HepG2 (cell line): ENCODE measurements around the gene SRRM1. TPM values are rescaled to one million over a fixed set of nuclear protein-coding genes. Genes with fewer than 3 reads are reported as not detected.

ENCODE experiments used
- ATAC-seq: fragments of 200-7000 bp; cut with Tn5 transposase; 3 replicates; pipeline ENCODE4 v1.9.1; 2020; ENCODE audit warnings: mild to moderate bottlenecking, moderate library complexity
- BruUV-seq: library from RNA; stranded (reverse); fragments of 400-500 nt; replicated peaks from 2 replicates; lab custom pipeline; 2021; lab: Mats Ljungman, UMichigan
- CTCF ChIA-PET: fragments of 300-600 bp; formaldehyde crosslinking; extraction: SDS; loops from one replicate; lab custom pipeline; 2021; ENCODE audit warnings: low total read pairs, inconsistent platforms, low intra/inter-chr PET ratio; lab: Yijun Ruan, JAX
- POLR2A ChIA-PET: fragments of 350-600 bp; sonication (Branson Sonifier 250); formaldehyde crosslinking; loops from one replicate; lab custom pipeline; 2020; ENCODE audit warnings: antibody characterized with exemption, inconsistent platforms; lab: Yijun Ruan, JAX
- DNase-seq: peaks from one replicate; pipeline ENCODE4 v3.0.0-alpha.2; 2015; ENCODE audit warnings: low spot score
- FAIRE-seq: peaks from 3 replicates; lab custom pipeline; 2011; peaks lifted over from hg19 to GRCh38; lab: Jason Lieb, UNC
- H2AFZ ChIP-seq: one replicate; pipeline ENCODE4 v1.6.1; 2011; ENCODE audit warnings: low read length, inconsistent platforms
- H3K27ac ChIP-seq: fragments of 300-600 bp; 3 replicates; pipeline ENCODE4 v1.8.0; 2011; ENCODE audit warnings: mixed run types, mild to moderate bottlenecking, mixed read lengths, low read length, inconsistent platforms; ENCODE audit not compliant: insufficient read depth; ENCODE audit errors: extremely low read length
- H3K27me3 ChIP-seq, 2 experiments: fragments of 200-600 bp in 1 of 2; 2 replicates in 1 of 2; 3 replicates in 1 of 2; pipeline versions ENCODE4 v1.6.0 to v1.8.0; 2011; ENCODE audit warnings: low read length in 2 of 2, mild to moderate bottlenecking in 2 of 2, moderate library complexity in 2 of 2, inconsistent platforms in 1 of 2; ENCODE audit not compliant: insufficient read depth in 2 of 2, control insufficient read depth in 1 of 2
- H3K36me3 ChIP-seq, 2 experiments: fragments of 200-600 bp in 1 of 2; replicated peaks in 1 of 2; 2 replicates in 1 of 2; 3 replicates in 1 of 2; pipeline versions ENCODE4 v1.5.1 to v1.8.0; 2011; ENCODE audit warnings: low read length in 2 of 2, inconsistent platforms in 1 of 2; ENCODE audit not compliant: insufficient read depth in 2 of 2, control insufficient read depth in 1 of 2
- H3K4me1 ChIP-seq: 2 replicates; pipeline ENCODE4 v1.5.1; 2012; ENCODE audit warnings: low read length, inconsistent platforms; ENCODE audit not compliant: insufficient read depth
- H3K4me2 ChIP-seq: 2 replicates; pipeline ENCODE4 v1.6.0; 2011; ENCODE audit warnings: low read depth, low read length, inconsistent platforms
- H3K4me3 ChIP-seq, 3 experiments: fragments of 200-600 bp in 1 of 3; sonication (generic), shearing (Covaris generic) in 1 of 3; replicated peaks in 1 of 3; 2 replicates each; pipeline ENCODE4 v1.5.1; 2011 to 2016; ENCODE audit warnings: low read length in 3 of 3, inconsistent platforms in 2 of 3, low read depth in 2 of 3, mild to moderate bottlenecking in 2 of 3, control low read depth in 1 of 3, mixed read lengths in 1 of 3; ENCODE audit not compliant: insufficient read depth in 1 of 3
- H3K79me2 ChIP-seq: one replicate; pipeline ENCODE4 v1.6.1; 2011; ENCODE audit warnings: low read length, inconsistent platforms; ENCODE audit not compliant: insufficient read depth
- H3K9ac ChIP-seq: 2 replicates; pipeline ENCODE4 v1.6.0; 2011; ENCODE audit warnings: mild to moderate bottlenecking, low read depth, low read length, inconsistent platforms; ENCODE audit not compliant: insufficient read depth
- H3K9me3 ChIP-seq: 2 replicates; pipeline ENCODE4 v1.5.1; 2012; ENCODE audit warnings: mild to moderate bottlenecking, low read length
- H4K20me1 ChIP-seq: 2 replicates; pipeline ENCODE4 v1.6.0; 2011; ENCODE audit warnings: inconsistent platforms, mild to moderate bottlenecking, low read length, moderate library complexity; ENCODE audit not compliant: insufficient read depth
- ARID4A ChIP-seq: sonication (generic); formaldehyde crosslinking; IDR thresholded peaks from 2 replicates; pipeline ENCODE4 v1.5.0; 2020; ENCODE audit warnings: mild to moderate bottlenecking, missing genetic modification reagents, borderline replicate concordance
- DNMT1 ChIP-seq: sonication (generic); formaldehyde crosslinking; IDR thresholded peaks from 2 replicates; pipeline ENCODE4 v1.5.1; 2020; ENCODE audit warnings: mild to moderate bottlenecking, missing genetic modification reagents
- NR2F2 ChIP-seq: IDR thresholded peaks from 2 replicates; pipeline ENCODE4 v1.6.1; 2012; ENCODE audit warnings: low read depth, inconsistent platforms, borderline replicate concordance
- POGK ChIP-seq: sonication (generic); formaldehyde crosslinking; conservative IDR thresholded peaks from 2 replicates; pipeline ENCODE4 v1.8.0; 2022; ENCODE audit warnings: mild to moderate bottlenecking, moderate library complexity, missing genetic modification reagents
- ZNF263 ChIP-seq: sonication (generic); formaldehyde crosslinking; IDR thresholded peaks from 2 replicates; pipeline ENCODE4 v1.4.0; 2020; ENCODE audit warnings: missing genetic modification reagents
- ZNF629 ChIP-seq: sonication (generic); formaldehyde crosslinking; conservative IDR thresholded peaks from 2 replicates; pipeline ENCODE4 v1.5.0; 2020; ENCODE audit warnings: missing genetic modification reagents
- ZNF792 ChIP-seq: IDR thresholded peaks from 2 replicates; pipeline ENCODE4 v1.6.1; 2016
- WGBS: methylation state at CpG from one replicate; pipeline ENCODE4 v1.1.6; 2017; ENCODE audit warnings: low lambda C conversion rate; 5-methylcytosine and 5-hydroxymethylcytosine counted together
- in situ Hi-C: cut with HindIII; loops from 2 replicates; pipeline ENCODE4 v1.10.0; 2017; ENCODE audit warnings: low pct_unique_long_range_greater_than_20kb; ENCODE audit not compliant: extremely low pct_ligation_motif_present
- intact Hi-C: fragments of 100-400 bp; cut with micrococcal nuclease; formaldehyde crosslinking; loops from one replicate; pipeline ENCODE4 v1.10.0; 2022; ENCODE audit not compliant: unreplicated experiment
- polyA plus RNA-seq, 8 experiments: library from polyadenylated mRNA; depleted of rRNA in 3 of 8; stranded (reverse) in 7 of 8; unstranded in 1 of 8; fragments of >200 nt; fragmentation: Illumina TruSeq in 4 of 8; extraction: Trizol in 4 of 8; gene quantifications; 2 replicates each; pipeline versions ENCODE4 v1.2.1 to v1.2.3, GENCODE V29; 2011 to 2016; ENCODE audit warnings: low read depth in 4 of 8, missing spikeins in 1 of 8, mixed read lengths in 1 of 8; ENCODE audit not compliant: insufficient read depth in 1 of 8
- total RNA-seq, 5 experiments: library from RNA; depleted of rRNA; stranded (reverse); fragments of >200 nt; fragmentation: Illumina TruSeq; extraction: Trizol; gene quantifications; 2 replicates each; pipeline ENCODE4 v1.2.3, GENCODE V29; 2016; ENCODE audit warnings: low read depth in 1 of 5

The SRRM1 gene
- total and polyA plus RNA-seq, 2 of the 13 experiments (the other 11 are each of a cell fraction or from before 2014, with no cell fraction given): 31.6 to 44.5 TPM

GRCh38 chr1:24694380-24694843 is 51.3 kb downstream of the SRRM1 start (continued):
- TF ChIP-seq ZNF263 (CRISPR knock-in tag) (no peak), ARID4A (CRISPR knock-in tag) (no peak), NR2F2 (no peak)

- no peak overlapping the region for H3K9ac ChIP-seq
- ATAC-seq: peak; percentile 43; the same call in 2 of the 3 replicates
- no peak overlapping the region for H3K4me2 ChIP-seq
- peaks cover 42% of the 10 kb centered on the region for H3K4me1 ChIP-seq
- BruUV-seq: no TSS peak
- FAIRE-seq: no peak
- POLR2A ChIA-PET: interaction anchor here (1.8 to 1.9 kb wide), 2 partner anchors 29 to 50 kb away, joined by 5 read pairs; partner anchors contain the start of gene CLIC4
- H3K27ac ChIP-seq: no peak overlapping the region
- no peaks in the 10 kb centered on the region for H3K79me2 ChIP-seq
- in situ Hi-C loops: no loop called here
- no peak overlapping the region for H2AFZ ChIP-seq
- H3K9me3 ChIP-seq: no peaks in the 10 kb centered on the region
- no peaks in the 10 kb centered on the region for H4K20me1 ChIP-seq
- H3K27me3 ChIP-seq: peaks cover 2 to 4% of the 10 kb centered on the region in 2 experiments; a peak in 2 of 5 replicates
- WGBS: 58% methylated on average over 6 of the region's 7 CpGs
- no peak overlapping the region for H3K4me3 ChIP-seq
- TF ChIP-seq POGK (CRISPR knock-in tag): no peak
- no peak for TF ChIP-seq ZNF792
- TF ChIP-seq ZNF629: peak; percentile 45
- no peak for TF ChIP-seq DNMT1 (CRISPR knock-in tag)
- intact Hi-C loops: no loop called here
- no peaks in the 10 kb centered on the region for H3K36me3 ChIP-seq
- CTCF ChIA-PET: no interaction called here
- DNase-seq: no peak
Measured at GRCh38 chr1:24695202-24695974, 52.3 kb downstream of the SRRM1 start.
